OCI-LY7 (cell line): ENCODE measurements around the gene GLCCI1. TPM values are rescaled to one million over a fixed set of nuclear protein-coding genes. Genes with fewer than 3 reads are reported as not detected.

Experiments used
- BruUV-seq: library from RNA; stranded (reverse); fragments of 400-500 nt; replicated peaks from 2 replicates; lab custom pipeline; 2021; lab: Mats Ljungman, UMichigan
- CTCF ChIA-PET: fragments of 300-600 bp; sonication (Branson Sonifier 250); formaldehyde crosslinking; loops from one replicate; lab custom pipeline; 2022; ENCODE audit warnings: antibody characterized with exemption; ENCODE audit not compliant: unreplicated experiment; lab: Charles Lee
- POLR2A ChIA-PET: fragments of 300-600 bp; sonication (Branson Sonifier 250); formaldehyde crosslinking; loops from one replicate; lab custom pipeline; 2022; ENCODE audit warnings: antibody characterized with exemption; lab: Charles Lee
- DNase-seq: peaks from one replicate; pipeline ENCODE4 v3.0.0-alpha.2; 2015; ENCODE audit warnings: low spot score
- H2AFZ ChIP-seq: fragments of 200-600 bp; sonication (generic), shearing (Covaris generic); 2 replicates; pipeline ENCODE4 v1.6.1; 2014; ENCODE audit warnings: mild to moderate bottlenecking, antibody characterized with exemption, low read length, moderate library complexity
- H3K27ac ChIP-seq: fragments of 200-600 bp; sonication (generic); 2 replicates; pipeline ENCODE4 v1.5.1; 2014; ENCODE audit warnings: mixed run types, low read depth, mild to moderate bottlenecking, moderate library complexity, low read length, inconsistent platforms; ENCODE audit not compliant: poor library complexity, severe bottlenecking
- H3K36me3 ChIP-seq: fragments of 200-600 bp; sonication (generic); 2 replicates; pipeline ENCODE4 v1.6.1; 2014; ENCODE audit warnings: mild to moderate bottlenecking, antibody characterized with exemption, low read length, moderate library complexity, mixed read lengths; ENCODE audit not compliant: insufficient read depth
- H3K4me1 ChIP-seq: fragments of 200-600 bp; sonication (generic); 2 replicates; pipeline ENCODE4 v1.5.1; 2014; ENCODE audit warnings: mild to moderate bottlenecking, low read length; ENCODE audit not compliant: insufficient read depth, poor library complexity, severe bottlenecking
- H3K4me2 ChIP-seq: fragments of 200-600 bp; sonication (generic); 2 replicates; pipeline ENCODE4 v1.6.1; 2014; ENCODE audit warnings: mild to moderate bottlenecking, low read length
- H3K4me3 ChIP-seq: fragments of 200-600 bp; sonication (generic); 2 replicates; pipeline ENCODE4 v1.5.1; 2014; ENCODE audit warnings: mild to moderate bottlenecking, low read depth, low read length; ENCODE audit not compliant: poor library complexity, severe bottlenecking
- H3K79me2 ChIP-seq: fragments of 200-600 bp; sonication (generic); 2 replicates; pipeline ENCODE4 v1.6.1; 2016; ENCODE audit warnings: low read depth, mild to moderate bottlenecking, low read length, moderate library complexity, mixed read lengths; ENCODE audit not compliant: insufficient read depth
- H3K9me2 ChIP-seq: fragments of 200-600 bp; sonication (generic); 2 replicates; pipeline ENCODE4 v1.6.1; 2016; ENCODE audit warnings: mild to moderate bottlenecking, low read length, mixed read lengths; ENCODE audit not compliant: insufficient read depth
- H3K9me3 ChIP-seq: fragments of 200-600 bp; sonication (generic); 2 replicates; pipeline ENCODE4 v1.6.1; 2014; ENCODE audit warnings: mild to moderate bottlenecking, mixed run types, low read length, mixed read lengths
- H4K20me1 ChIP-seq: fragments of 200-600 bp; sonication (generic); 2 replicates; pipeline ENCODE4 v1.6.1; 2014; ENCODE audit warnings: mild to moderate bottlenecking, antibody characterized with exemption, low read length, moderate library complexity, mixed read lengths; ENCODE audit not compliant: insufficient read depth
- EZH2phosphoT487 ChIP-seq: fragments of 200-600 bp; sonication (generic); IDR thresholded peaks from 2 replicates; pipeline ENCODE4 v1.6.1; 2018; ENCODE audit warnings: low read depth, borderline replicate concordance, mild to moderate bottlenecking, mixed run types, antibody characterized with exemption, low read length, moderate library complexity, mixed read lengths
- intact Hi-C: fragments of 100-400 bp; cut with micrococcal nuclease; formaldehyde crosslinking; loops from one replicate; pipeline ENCODE4 v1.10.0; 2022; ENCODE audit not compliant: unreplicated experiment
- total RNA-seq, 2 experiments: library from RNA; depleted of rRNA in 1 of 2; stranded (reverse); fragments of >200 nt in 1 of 2; shearing (Covaris generic) in 1 of 2; gene quantifications; 2 replicates each; pipeline ENCODE4 v1.2.3, GENCODE V29; 2014 to 2022
- TF ChIP-seq, protein P1 (sequence below): fragments of 200-600 bp; sonication (generic); conservative IDR thresholded peaks from 2 replicates; pipeline ENCODE4 v1.5.1; 2014; ENCODE audit warnings: mild to moderate bottlenecking, antibody characterized with exemption, low read length, moderate library complexity, mixed read lengths

Gene GLCCI1
- total RNA-seq, 2 experiments from 2014 or later: 21.3 to 85.6 TPM

DNA sequence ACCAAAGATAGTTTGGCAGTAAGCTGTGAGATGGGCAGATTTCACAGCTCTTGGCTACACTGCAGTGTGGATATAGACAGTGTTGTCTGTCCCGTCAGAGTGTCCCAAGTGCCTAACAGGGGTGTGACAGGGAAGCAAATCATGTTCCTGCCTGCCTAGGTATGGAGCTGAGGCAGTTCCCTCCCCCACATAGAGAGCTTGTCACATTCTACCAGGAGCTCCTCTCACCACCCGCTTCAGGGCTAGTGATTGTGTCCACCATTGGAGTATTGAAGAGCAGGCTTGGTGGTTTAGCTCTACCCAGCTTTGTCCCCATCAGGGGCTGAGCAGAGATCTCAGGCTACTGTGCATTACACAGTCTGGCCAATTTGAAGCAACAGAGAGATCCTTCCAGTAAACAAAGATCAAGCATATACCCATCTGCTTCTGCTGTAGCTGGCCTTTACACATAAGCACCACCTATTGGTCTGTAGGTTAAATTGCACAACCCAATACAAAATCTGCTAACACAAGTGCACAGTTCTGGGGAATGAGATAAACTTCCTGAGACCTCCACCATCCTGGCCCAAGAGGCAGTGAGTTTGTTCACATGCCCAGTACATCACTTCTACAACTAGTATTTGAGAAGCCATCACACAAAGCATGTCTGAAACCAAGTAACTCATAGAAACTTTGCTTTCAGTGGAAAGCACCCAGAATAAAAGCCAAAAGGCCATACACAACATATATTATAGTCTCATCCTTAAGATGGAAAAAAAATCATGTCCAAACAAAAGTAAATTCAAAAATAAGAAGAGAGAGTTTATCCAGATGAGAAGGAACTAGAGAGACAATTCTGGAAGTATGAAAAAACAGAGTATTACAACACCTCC, 67.3 kb downstream of the GLCCI1 start:
- TF ChIP-seq, protein P1, sequence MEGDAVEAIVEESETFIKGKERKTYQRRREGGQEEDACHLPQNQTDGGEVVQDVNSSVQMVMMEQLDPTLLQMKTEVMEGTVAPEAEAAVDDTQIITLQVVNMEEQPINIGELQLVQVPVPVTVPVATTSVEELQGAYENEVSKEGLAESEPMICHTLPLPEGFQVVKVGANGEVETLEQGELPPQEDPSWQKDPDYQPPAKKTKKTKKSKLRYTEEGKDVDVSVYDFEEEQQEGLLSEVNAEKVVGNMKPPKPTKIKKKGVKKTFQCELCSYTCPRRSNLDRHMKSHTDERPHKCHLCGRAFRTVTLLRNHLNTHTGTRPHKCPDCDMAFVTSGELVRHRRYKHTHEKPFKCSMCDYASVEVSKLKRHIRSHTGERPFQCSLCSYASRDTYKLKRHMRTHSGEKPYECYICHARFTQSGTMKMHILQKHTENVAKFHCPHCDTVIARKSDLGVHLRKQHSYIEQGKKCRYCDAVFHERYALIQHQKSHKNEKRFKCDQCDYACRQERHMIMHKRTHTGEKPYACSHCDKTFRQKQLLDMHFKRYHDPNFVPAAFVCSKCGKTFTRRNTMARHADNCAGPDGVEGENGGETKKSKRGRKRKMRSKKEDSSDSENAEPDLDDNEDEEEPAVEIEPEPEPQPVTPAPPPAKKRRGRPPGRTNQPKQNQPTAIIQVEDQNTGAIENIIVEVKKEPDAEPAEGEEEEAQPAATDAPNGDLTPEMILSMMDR: peak; percentile 83
- TF ChIP-seq EZH2phosphoT487: no peak
- intact Hi-C loops: loop anchor here (1.0 to 5.0 kb wide), 4 partner anchors 66 to 355 kb away; no protein-coding TSS in a partner anchor
- Histone ChIP-seq H3K27ac (no peak overlapping the region), H2AFZ (no peak overlapping the region), H3K79me2 (no peaks in the 10 kb centered on the region), H4K20me1 (no peaks in the 10 kb centered on the region), H3K9me3 (0 out of 2 replicates have a peak, but pooled peaks cover 10% of the 10 kb centered on the region), H3K9me2 (no peaks in the 10 kb centered on the region), H3K4me1 (peaks cover 10% of the 10 kb centered on the region), H3K36me3 (peaks cover 54% of the 10 kb centered on the region), H3K4me3 (no peak overlapping the region), H3K4me2 (no peak overlapping the region; the same call in 1 of the 2 replicates)
- peak; percentile 62 for DNase-seq
- no TSS peak for BruUV-seq
- ChIA-PET CTCF (interaction anchor here (0.6 to 1.5 kb wide), 4 partner anchors 39 to 355 kb away, joined by 3 to 5 read pairs (median 3); no protein-coding TSS in a partner anchor), POLR2A (interaction anchor here (0.5 to 1.4 kb wide), 8 partner anchors 17 to 1332 kb away, joined by 3 to 5 read pairs (median 4); no protein-coding TSS in a partner anchor)

DNA sequence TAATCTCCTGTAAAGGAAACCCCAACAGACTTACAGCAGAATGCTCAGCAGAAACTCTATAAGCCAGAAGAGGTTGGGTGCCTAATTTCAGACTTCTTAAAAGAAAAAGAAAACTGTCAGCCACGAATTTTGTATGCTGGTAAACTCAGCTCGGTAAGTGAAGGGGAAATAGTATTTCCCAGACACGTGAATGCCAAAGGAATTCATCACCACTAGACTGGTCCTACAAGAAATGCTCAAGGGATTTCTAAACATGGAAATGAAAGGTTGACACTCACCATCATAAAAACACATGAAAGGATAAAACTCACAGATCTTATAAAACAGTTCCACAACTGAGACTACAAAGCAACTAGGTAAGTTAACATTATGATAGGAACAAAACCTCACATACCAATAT, 68.6 kb downstream of the GLCCI1 start:
- H3K4me3 ChIP-seq: no peak overlapping the region
- H3K36me3 ChIP-seq: peaks cover 60% of the 10 kb centered on the region
- DNase-seq: no peak
- H3K9me2 ChIP-seq: no peaks in the 10 kb centered on the region
- 0 out of 2 replicates have a peak, but pooled peaks cover 10% of the 10 kb centered on the region for H3K9me3 ChIP-seq
- intact Hi-C loops: loop anchor here (5.0 kb wide), 2 partner anchors 155 to 275 kb away; no protein-coding TSS in a partner anchor
- H3K27ac ChIP-seq: no peak overlapping the region
- H4K20me1 ChIP-seq: no peaks in the 10 kb centered on the region
- POLR2A ChIA-PET: no interaction called here
- H3K4me1 ChIP-seq: peaks cover 10% of the 10 kb centered on the region
- H2AFZ ChIP-seq: no peak overlapping the region
- BruUV-seq: no TSS peak
- CTCF ChIA-PET: no interaction called here
- no peak overlapping the region for H3K4me2 ChIP-seq
- H3K79me2 ChIP-seq: no peaks in the 10 kb centered on the region
- no peak for TF ChIP-seq EZH2phosphoT487
- TF ChIP-seq, protein P1: no peak
